GM19023 (cell line): ENCODE data around the gene TNS1.

Experiments
- ATAC-seq: cut with Tn5 transposase; IDR thresholded peaks from one replicate; pipeline ENCODE4 v1.9.1; 2021; ENCODE audit warnings: mild to moderate bottlenecking, moderate library complexity; ENCODE audit not compliant: unreplicated experiment

The TNS1 gene

DNA sequence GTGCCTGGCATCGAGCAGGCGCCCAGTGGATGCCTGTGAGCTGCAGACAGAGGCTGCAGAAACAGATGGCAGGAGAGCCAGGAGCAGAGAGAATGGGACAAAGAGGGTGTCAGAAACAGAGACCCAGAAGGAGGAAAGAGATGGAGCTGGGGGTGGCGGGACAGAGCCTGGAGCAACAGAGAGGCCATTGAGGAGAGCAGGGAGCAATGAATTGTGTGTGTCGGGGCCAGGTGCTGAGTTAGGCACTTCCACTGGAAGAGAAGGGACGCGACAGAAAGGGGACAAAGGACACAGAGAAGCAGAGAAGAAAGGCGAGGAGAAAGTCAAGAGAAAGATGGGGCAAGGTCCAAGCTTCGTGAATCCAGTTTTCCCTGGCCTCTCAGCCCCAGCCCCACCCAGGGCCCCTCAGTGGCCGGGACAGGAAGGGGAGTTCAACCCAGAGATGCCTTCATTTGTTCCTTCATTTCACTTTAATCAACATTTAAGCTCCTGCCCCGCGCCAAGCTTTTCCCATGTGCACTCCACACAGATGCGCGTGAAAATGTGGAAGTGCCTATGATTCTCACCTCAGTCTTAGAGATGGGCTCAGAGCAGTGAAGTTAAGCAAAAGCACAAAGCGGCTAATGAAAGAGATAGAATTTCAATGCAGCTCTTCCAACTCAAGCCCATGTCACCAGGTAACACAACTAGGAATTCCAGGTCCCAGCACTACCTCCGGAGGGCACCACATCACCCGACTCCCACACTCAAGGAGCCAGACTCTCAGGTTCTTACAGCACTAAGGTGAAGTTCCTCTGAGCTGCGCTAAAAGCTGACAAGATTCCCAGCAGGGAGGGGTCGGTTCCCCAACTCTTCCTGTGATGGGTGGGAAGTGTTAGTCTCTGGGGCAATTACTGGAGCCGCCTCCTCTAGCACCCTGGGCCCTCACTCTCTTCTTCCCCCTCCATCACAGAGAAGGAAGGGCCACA is 55.1 kb downstream of the TNS1 start:
- no peak for ATAC-seq

DNA sequence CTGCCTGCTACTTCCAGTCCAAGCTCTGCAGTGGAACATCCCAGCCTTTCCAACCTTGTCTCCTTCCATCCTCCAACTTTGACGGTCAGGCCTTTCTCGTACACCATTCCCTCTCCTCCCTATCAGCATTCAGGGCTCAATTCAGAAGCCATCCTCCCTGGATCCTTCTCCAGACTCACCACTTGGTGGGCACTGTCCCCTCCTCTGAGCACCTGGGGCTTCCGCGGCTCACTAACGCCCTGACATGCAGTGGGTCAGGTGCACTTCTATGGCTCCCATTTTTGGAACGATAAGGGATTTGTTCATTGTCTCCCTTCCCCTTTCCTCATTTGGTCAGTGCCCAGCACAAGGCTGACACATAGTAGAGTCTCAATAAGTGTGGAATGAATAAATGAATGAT is 56.7 kb downstream of the TNS1 start:
- ATAC-seq: no peak

DNA sequence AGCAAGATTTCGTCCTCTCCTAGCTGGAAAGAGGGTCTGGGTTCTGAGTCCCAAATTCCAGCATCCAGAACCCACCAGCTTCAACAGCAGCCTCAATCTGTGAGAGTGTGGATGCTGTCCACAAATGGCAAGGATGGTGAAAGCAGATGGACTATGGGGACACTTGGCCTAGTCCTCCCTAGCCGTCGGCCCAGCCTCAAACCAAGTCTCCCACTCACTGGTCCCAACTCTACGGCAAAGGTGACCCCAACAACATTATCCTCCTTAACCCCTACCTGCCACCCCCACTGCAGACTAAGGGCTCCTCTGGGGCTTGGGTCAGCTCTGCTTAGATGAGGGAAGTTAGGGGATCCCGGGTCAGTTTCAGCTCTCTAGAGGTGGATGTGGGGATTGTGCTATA is 57.3 kb downstream of the TNS1 start:
- ATAC-seq: no peak

DNA sequence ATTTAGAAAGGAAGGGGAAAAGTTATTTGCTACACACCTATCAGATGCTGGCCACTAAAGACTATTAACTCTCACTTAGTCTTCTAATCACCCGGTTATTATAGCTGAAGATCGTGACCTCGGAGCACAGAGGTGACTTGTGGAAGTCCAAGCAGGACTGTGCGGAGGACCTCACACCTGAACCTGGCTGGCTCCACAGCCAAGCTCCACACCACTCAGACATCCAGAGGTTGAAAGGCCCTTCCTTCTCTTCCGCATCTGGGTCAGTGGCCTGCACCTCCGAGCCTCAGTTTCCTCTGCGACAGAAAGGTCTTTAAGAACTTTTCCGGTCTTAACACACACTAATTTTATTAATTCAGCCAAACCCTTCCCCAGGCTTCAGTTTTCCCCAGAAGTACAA is 57.9 kb downstream of the TNS1 start:
- ATAC-seq: no peak

DNA sequence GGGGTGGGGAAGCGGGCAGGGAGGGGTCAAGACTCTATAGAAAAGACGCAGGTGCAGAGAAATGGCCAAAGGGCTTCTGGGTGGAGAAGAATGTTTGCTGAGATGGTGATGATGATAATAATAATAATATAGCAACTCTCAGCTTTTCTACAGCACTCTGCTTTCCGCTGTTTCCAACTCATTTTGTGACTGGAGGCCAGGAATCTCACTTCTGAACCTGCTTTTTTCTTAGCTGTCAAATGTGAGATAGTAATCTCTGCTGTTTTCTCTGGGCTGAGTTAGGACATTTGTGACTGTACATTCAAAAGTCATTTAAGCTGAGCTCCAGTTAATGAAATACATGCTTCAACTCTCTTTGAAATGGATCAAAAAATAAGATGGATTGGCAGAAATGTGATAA is 58.4 kb downstream of the TNS1 start:
- no peak for ATAC-seq

DNA sequence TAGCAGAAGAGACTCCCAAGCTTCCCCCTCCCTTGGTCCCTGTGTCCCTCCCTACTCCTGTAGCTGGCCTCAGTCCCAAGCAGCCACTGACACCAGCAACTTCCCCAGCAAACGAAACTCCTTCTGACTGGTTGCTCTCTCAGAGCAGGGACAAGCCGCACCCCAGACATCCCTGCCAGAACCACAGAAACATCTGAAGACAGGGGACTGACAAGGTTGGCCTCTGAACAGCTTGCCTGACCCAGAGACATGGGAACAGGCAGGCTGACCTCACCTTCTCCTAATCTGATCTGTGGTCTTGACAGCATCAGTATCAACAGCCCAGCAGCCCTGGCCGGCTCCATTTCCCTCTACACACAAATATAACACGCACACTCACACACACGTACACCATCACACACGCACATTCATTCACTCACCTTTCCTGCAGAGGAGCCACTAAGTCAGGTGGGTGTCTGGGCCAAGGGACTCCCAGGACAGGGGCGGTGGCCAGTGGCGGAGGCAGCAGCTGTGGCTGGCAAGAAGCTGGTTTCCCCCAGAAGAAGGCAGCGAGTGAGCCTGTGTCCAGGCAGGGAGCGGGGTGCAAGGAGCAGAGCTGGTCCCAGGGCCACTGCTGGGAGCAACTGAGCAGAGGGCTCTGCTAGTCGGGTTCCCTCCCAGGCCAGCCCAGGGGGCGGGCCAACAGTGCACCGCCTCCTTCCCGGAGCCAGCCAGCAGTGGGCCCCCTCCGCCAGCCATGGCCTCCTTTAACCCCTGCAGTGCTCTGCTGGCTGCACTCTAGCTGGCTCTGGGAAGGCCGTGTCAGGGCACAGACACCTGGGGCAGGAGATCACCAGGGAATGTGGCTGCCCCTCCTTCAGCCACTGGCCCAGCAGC is 59.1 kb downstream of the TNS1 start:
- no peak for ATAC-seq

DNA sequence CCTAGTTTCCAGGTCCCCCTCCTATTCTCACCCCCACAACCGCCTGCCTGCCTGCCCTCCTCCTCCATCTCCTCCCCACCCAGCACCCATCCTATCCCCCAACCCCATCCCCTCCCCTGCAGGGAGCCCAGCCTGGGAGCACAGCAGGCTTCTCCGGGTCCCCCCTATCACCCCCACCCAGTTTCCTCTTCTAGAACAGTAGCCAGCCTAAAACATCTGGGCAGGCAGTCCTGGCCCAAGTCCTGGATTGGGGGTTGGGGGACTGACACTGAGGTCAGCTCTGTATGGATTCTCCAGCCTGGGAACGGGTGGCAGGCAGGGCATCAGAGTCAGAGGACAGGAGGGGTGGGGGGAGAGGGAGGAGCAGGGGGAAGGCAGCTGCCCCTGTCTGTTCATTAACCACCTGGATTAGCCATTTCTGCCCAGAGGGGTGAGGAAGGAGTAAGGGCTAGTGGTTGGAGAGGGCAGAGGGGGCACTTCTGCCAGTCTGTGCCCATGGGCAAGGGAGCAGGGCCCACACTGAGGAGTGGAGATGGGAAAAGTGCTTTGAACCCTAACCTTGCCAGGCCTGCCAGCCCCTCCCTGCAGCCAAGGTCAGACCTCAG is 60.0 kb downstream of the TNS1 start:
- no peak for ATAC-seq

DNA sequence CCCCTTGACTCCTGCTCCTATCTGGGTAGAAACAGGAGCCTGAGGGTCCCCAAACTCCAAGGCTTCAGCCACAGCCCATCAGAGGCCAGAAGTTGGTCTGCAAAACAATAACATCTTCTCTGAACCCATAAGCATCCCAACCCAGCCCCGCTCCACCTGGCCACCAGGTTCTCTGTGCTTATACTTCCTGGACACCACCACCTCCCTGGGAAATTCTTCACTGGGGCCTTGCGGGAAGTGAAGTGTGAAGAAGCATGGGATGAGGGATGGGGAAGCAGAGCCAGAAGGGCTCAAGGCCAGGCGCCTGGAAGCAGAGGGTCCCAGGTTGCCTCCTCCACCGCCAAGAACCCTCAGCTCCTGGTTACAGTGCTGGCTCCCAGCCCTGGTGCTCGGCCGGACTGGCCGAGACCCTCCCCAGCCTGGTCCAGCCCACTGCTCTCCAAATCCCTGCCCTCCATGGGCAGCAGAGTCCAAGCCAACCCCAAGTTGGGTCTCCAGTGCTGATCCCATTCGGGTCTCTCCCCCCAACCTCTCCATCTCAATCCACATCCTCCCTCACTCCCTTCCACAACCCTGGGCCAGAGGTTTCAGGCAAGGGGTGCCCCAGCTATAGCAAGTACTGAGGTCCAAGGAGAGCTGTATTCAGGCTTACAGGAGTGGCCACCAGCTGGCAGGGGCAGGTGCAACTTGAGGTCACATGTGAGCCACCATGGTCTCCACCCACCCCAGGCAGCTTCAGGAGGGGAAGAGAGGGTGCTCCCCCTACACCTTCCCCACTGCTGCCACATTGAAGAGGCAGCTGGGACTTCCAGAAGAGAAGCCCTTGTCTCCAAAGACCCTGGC is 60.7 kb downstream of the TNS1 start:
- no peak for ATAC-seq

DNA sequence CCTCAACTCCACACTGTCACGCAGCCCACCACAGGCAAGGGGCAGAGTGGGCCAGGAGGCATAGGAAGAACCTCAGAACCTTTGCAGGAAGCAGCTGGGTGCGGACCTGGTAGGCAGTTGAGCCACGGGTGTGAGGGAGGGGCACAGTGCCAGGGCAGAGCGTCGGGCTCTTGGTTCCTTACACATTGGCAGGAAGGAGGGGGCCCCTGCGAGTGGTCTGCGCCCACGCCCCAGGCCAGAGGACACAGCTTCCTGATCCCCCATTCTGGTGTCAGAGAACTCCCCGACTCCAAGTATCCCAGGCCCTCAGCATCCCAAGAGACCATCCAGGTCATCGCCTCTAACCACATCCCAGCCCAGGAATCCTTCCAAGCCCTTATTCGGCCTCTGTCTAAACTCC is 61.5 kb downstream of the TNS1 start:
- ATAC-seq: no peak

DNA sequence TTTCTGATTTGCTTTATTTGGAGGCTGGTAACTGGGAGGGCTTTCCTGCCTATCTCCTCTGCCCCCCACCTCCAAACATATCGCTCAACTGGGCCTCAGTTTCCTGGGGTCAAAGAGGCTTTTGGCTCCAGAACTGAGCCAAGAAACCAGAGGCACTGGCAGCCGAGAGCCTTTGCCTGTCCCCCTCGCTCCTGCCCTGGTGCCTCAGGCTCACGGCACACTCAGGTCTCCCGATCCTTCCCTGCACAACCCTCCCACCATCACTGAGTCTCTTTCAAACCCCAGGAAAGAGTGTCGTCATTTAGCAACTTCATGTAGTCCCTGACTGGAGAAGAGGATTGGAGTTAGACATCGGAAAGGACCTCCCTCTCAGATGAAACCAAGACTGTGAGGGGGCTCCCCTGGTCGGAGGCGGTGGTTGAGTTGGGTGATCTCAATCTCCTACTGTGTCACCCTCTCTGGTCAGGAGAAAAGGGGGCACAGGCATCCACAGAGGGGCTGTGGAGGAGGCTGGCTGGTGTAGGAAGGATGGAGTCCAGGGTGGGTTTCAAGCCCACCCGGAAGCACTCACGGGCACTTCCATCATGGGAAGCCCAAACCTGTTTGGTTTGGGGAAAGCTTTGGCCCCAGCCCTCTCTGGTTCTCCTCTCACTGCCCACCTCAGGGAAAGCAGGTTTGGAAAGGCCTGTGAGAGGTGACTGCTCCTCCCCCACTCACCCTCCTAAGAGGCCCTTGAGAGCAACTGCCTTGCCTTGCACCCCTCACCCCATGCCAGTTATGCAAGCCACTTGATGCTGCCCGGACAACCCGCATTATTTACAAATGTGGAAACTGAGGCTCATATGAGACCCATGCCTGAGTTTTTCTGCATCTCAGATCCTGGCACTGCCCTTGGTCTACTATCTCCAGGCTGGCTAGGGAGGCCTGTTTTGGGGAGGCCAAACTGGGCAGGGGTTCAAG is 62.3 kb downstream of the TNS1 start:
- no peak for ATAC-seq

DNA sequence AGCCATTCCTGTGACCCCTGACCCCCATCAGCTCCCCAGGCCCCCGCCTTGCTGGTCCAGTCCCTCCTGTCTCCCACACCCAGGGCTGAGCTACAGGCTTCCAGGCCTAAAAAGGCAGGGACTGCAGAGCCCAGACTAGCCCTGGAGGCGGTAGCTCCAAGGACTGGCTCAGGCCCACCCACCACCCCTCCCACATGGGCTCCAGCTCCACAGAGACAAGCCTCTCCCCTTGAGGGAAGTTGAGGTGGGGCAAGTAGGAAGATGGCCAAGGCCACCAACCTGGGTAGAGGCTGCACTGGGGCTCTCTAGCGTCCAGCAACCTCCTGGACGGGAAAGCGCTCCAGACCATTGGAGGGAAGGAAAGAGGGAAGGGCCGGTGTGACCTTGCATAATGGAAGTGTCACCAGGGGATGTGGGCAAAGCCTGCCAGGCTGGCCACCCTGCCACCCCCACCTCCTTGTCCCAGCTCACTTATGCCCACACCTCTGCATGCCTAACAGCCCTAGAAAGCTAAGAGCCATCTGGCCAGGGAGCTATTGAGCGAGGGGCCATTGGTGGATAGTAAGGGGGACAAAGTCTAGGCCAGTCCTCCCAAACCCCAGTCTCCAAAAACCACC is 63.1 kb downstream of the TNS1 start:
- no peak for ATAC-seq

DNA sequence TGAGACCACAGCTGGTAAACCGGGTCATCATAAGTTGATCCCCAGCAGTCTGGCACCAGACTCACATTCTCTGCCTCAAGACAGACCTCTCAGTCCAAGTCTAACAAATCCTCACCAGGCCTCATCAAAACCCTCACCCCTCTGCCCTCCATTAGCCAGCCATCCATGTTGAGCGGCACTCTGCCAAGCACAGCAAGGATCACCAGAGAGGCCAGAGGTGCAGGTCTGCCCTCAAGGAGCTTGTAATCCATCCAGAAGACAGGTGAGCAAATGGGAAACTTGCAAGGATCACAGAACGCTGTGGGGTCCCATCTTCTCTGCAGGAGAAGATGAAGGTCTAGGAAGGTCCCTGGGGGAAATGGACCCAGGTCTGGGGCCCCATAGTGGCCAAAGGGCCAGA is 63.6 kb downstream of the TNS1 start:
- no peak for ATAC-seq

DNA sequence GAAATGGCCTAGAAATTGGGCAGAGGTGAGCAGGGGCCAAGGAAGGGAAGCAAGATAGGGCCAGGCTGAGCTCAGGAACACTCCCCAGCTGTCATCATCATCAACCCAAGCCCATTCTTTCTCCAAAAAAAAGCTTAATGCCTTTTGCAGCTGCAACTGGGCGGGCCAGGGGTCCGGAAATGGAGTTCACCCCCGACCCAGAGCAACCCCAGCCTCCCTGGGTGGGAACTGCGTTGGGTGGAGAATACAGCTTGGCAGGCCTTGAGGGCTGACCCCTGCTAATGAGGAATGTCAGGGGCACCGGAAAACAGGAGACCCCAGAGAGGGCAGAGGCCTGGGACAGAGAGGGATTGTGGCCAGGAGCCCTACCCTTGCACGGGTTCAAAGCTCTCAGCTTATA is 64.8 kb downstream of the TNS1 start:
- no peak for ATAC-seq

DNA sequence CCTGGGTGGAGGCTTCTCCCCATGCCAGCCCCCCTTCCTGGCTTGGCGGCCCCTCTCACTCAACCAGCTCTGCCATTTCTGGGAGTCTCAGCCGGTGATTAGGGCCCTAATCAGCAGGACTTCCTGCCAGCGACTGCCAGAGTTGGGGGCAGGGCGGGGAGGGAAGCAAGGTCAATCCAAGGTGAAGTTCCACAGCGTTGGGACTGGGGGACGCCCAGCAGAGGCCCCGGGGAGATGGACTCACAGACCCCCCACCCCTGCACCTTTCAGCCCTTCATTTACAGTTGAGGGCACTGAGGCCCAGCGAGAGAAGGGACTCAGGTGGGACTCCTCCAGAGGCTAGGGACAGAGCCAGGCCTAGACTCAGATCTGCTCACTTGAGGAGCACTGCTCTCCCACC is 65.3 kb downstream of the TNS1 start:
- ATAC-seq: no peak

DNA sequence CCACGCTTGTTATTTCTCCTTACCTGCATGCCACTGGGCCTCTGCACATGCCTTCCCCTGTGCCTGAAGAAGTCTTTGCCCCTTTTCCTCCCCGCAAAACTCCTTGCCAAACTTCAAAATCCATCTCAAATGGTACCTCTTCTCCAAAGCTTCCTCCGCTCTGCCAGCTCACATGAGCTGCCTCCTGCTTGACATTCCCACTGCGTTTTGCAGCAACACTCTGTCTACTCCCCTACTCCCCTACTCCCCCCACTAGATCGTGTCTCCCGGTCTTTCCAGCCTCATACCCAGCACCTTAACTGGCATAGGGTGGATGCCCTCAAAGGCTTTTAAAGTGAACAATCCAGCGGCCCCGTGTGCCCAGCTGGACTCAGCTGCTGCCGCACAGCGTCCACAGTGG is 65.8 kb downstream of the TNS1 start:
- no peak for ATAC-seq

DNA sequence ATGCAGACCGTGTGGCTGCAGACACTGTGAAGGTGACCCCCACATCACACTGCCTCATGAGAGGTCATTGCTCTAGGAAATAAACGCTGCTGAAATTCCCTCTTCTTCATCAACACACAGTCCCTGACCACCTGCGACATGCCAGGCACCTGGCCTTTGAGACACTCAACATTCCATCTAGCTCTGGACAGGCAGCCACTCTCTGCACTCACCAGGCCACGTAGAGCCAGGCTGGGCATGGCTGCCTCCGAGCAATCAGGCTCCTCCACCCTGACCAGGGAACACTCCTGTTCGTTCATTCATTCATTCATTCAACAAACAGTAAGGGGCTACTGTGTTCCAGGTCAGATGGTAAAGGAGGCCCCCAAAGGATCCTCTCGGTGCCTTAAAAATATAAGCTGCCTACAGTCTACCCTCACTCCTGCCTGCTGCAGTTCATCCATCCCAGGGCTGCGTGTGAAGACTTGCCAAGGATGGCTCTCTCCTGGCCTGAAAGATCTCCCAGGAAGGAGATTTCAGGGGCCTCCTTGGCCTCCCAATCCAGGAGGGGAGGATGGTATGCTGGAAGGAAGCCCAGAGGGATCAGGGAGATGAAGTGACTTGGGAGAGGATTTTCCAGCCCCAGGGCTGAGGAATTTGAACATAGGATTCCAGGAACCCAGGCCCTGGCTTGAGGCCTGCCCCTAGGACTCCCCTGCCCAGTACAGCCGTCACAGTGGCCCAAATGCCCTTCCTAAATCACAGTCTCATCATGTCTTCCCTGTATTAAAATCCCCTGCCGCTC is 66.7 kb downstream of the TNS1 start:
- no peak for ATAC-seq

DNA sequence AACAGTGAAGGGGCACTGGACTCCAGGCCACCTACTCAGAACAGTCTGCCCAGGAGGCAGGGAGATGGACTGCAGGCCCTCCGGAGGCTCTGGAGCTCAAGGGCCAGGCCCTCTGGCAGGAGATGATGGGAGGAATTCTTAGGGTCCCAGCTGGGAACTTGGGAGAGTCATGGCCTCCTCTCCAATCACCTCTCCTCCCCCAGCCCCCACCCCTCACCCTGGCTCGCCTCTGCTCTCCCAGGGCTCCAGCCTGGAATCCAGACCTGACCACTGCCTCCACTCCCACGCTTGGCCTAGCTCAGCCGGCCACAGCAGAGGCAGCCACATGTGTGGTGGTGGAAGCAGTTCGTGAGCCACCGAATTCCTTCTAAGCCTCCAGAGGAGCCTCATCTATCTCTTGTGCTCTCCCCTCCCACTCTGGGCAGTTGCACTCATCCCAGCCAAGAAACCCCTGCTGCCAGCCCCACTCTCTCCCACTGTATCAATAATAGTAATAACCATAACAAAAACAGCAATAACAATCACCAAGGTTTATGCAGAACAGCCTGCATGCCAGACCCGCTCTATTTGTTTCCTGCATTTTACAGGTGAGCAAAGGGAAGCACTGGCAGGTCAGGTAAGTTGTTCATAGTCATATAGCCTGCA is 67.4 kb downstream of the TNS1 start:
- no peak for ATAC-seq
